Psoas muscle (tissue), 8 donors: ENCODE data around the gene CTNNAL1. TPM values are rescaled to one million over a fixed set of nuclear protein-coding genes. Genes with fewer than 3 reads are reported as not detected.
"Not testable (repeated sequence)": the region's sequence is repeated elsewhere in the genome, so short reads cannot be mapped to it uniquely, and the experiment has no call there.

Experiments
- ATAC-seq, 4 donors: fragments of 200-7000 bp; cut with Tn5 transposase; one replicate each; pipeline ENCODE4 v1.9.1; 2020; ENCODE audit warnings: moderate library complexity in 3 of 4, mild to moderate bottlenecking in 2 of 4
- DNase-seq, 2 donors: peaks; one replicate each; pipeline ENCODE4 v3.0.0-alpha.2; 2020
- H3K27ac ChIP-seq: fragments of 200-600 bp; one replicate; pipeline ENCODE4 v1.8.0; 2022
- H3K27me3 ChIP-seq, 3 donors: fragments of 200-600 bp in 1 of 3; one replicate each; pipeline versions ENCODE4 v1.6.1 to v1.8.0; 2013 to 2022; ENCODE audit warnings: low read length in 2 of 3, mild to moderate bottlenecking in 2 of 3, moderate library complexity in 1 of 3; ENCODE audit not compliant: insufficient read depth in 3 of 3
- H3K36me3 ChIP-seq, 2 donors: fragments of 200-600 bp in 1 of 2; one replicate each; pipeline versions ENCODE4 v1.6.1 to v1.8.0; 2013 to 2022; ENCODE audit warnings: low read depth in 1 of 2, mild to moderate bottlenecking in 1 of 2, moderate library complexity in 1 of 2; ENCODE audit not compliant: insufficient read depth in 1 of 2
- H3K4me1 ChIP-seq: fragments of 200-600 bp; one replicate; pipeline ENCODE4 v1.8.0; 2022
- H3K4me3 ChIP-seq: fragments of 200-600 bp; one replicate; pipeline ENCODE4 v1.8.0; 2022; ENCODE audit warnings: mild to moderate bottlenecking
- H3K9me3 ChIP-seq: fragments of 200-600 bp; one replicate; pipeline ENCODE4 v1.8.0; 2022
- CTCF ChIP-seq: fragments of 200-600 bp; IDR thresholded peaks from one replicate; pipeline ENCODE4 v1.8.0; 2022; ENCODE audit warnings: antibody characterized with exemption
- WGBS, 3 donors: extraction: QIAGEN DNeasy Blood & Tissue Kit; methylation state at CpG; one replicate each; pipeline versions ENCODE4 v1.1.6 to v1.1.7; 2013; 5-methylcytosine and 5-hydroxymethylcytosine counted together
- intact Hi-C, 2 donors: fragments of 100-400 bp; cut with DNase I; formaldehyde crosslinking; loops; one replicate each; pipeline versions ENCODE4 v1.11.0 to v1.14.2; 2022
- polyA plus RNA-seq, 3 donors: library from polyadenylated mRNA; stranded (reverse); fragments of 200-250 nt; gene quantifications; one replicate each; pipeline ENCODE4 v1.2.3, GENCODE V29; 2013
- total RNA-seq, 4 donors: library from RNA; stranded (reverse); fragmentation: NEBNext Ultra II Directional in 2 of 4; extraction: Animal tissue kit (Norgen Biotek cat#: 25700) in 2 of 4; gene quantifications; one replicate each; pipeline versions ENCODE4 v1.2.1 to v1.2.4, GENCODE V29; 2021 to 2023
- donor health status: healthy with polysubstance abuse.
- donor health status: DM: no; HTN: no; CAD: no; lungs with moderate emphysema.
- donor health status: Bipolar disorder and iron deficiency.
- donor health status: healthy.
- donor health status: DM: yes; HTN: yes; CAD: no.
- donor health status: DM: no; HTN: no; CAD: no.
- donor health status: DM: no; HTN: no; CAD: no.
- donor health status: DM: yes; HTN: yes; CAD: no.

The CTNNAL1 gene
- total and polyA plus RNA-seq, 7 donors: 14.1 to 49.4 (median 35.2) TPM

- no peaks in the 10 kb centered on the region for H3K9me3 ChIP-seq
- no peak overlapping the region for H3K27ac ChIP-seq
- peaks cover 14 to 98% of the 10 kb centered on the region in 2 donors for H3K36me3 ChIP-seq
- TF ChIP-seq CTCF: no peak
- intact Hi-C loops: no loop called here
- H3K27me3 ChIP-seq: no peaks in the 10 kb centered on the region
- no peaks in the 10 kb centered on the region for H3K4me1 ChIP-seq
- ATAC-seq: no peak
- DNase-seq: no peak
- 91 to 92% (median 92%) methylated on average over 2 of the region's 2 CpGs for WGBS, 3 donors
- H3K4me3 ChIP-seq: no peak overlapping the region
Observed at GRCh38 chr9:108905494-108905893, 107.8 kb downstream of the CTNNAL1 start.

DNA sequence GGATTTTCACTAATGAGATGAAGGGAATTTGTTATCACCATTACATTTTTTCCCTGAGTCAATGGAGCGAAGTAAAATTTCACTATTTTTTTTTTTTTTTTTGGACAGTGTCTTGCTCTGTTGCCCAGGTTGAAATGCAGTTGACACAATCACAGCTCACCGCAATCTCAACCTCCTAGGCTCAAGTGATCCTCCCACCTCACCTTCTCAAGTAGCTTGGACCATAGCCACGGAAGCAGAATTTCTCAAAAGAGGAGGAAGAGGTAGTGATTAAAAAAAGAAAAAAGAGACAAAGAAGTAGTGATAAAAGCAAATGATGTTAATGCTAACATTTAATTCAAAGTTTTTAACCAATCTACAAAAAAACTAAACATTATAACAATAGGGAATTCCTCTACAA, 109.1 kb downstream of the CTNNAL1 start:
- H3K36me3 ChIP-seq: peaks cover 17 to 98% of the 10 kb centered on the region in 2 donors
- H3K4me1 ChIP-seq: no peaks in the 10 kb centered on the region
- H3K4me3 ChIP-seq: no peak overlapping the region
- intact Hi-C loops: no loop called here
- no peak for TF ChIP-seq CTCF
- 94 to 96% (median 96%) methylated on average over 3 of the region's 3 CpGs for WGBS, 3 donors
- no peaks in the 10 kb centered on the region for H3K9me3 ChIP-seq
- ATAC-seq (no peak), DNase-seq (no peak)
- H3K27me3 ChIP-seq: no peaks in the 10 kb centered on the region
- no peak overlapping the region for H3K27ac ChIP-seq

DNA sequence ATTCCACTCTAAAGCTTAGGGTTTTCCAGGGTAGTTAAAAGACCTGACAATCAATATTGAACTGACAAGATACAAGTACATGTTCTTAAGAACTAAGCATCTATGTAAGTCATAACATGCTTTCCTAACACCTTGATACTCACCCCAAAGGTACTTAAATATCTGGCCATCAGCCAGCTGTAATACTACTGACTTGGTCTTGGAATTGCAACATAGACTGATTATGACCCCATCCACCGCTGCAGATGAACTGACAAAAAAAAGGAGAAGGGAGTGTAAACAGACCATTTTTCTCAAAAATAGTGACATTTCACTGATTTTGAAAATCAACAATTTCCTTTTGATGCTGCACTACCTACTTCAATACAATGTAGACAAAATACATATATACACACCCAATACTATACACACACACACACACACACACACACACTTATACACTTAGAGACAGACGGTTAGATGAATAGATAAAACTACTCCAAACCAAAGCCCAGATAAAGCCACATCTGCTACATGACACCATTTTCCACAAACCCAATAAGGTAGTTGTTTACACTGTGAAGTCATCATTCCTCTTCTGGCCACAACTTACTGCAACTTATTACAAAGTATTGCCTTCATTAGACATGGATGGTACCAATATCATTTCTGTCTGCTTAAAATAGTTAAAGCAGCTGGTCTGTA, 109.7 kb downstream of the CTNNAL1 start:
- no peak overlapping the region for H3K27ac ChIP-seq
- H3K9me3 ChIP-seq: no peaks in the 10 kb centered on the region
- no peaks in the 10 kb centered on the region for H3K27me3 ChIP-seq
- intact Hi-C loops: no loop called here
- no peaks in the 10 kb centered on the region for H3K4me1 ChIP-seq
- no peak for ATAC-seq
- no peak overlapping the region for H3K4me3 ChIP-seq
- H3K36me3 ChIP-seq: peaks cover 17 to 98% of the 10 kb centered on the region in 2 donors
- TF ChIP-seq CTCF: no peak
- no peak for DNase-seq
- WGBS, 3 donors: 86 to 93% (median 89%) methylated on average over 2 of the region's 2 CpGs

DNA sequence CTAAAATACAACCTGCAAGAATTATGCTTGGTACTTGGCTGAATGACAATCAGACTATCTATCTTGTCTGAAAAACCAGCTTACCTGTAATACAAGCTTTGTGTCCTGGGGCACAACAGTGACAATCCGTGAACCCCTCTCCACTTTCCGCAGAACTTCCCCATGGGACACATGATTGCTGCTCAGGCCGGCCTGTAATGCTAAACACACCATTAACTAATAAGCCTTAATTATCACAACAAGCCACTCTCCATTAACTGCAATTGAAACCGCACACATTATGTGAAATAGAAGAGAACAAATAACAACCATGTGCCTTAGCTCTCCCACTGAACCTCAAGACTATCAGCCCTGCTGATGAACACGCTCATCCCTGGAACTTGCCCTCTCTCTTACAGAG, 113.1 kb downstream of the CTNNAL1 start:
- Histone ChIP-seq H3K4me1 (no peaks in the 10 kb centered on the region), H3K36me3 (peaks cover 19 to 98% of the 10 kb centered on the region in 2 donors), H3K9me3 (no peaks in the 10 kb centered on the region), H3K4me3 (no peak overlapping the region), H3K27me3 (no peaks in the 10 kb centered on the region), H3K27ac (no peak overlapping the region)
- ATAC-seq (no peak), DNase-seq (no peak)
- TF ChIP-seq CTCF: no peak
- WGBS, 3 donors: 87 to 95% (median 93%) methylated on average over 5 of the region's 5 CpGs
- intact Hi-C loops: no loop called here

DNA sequence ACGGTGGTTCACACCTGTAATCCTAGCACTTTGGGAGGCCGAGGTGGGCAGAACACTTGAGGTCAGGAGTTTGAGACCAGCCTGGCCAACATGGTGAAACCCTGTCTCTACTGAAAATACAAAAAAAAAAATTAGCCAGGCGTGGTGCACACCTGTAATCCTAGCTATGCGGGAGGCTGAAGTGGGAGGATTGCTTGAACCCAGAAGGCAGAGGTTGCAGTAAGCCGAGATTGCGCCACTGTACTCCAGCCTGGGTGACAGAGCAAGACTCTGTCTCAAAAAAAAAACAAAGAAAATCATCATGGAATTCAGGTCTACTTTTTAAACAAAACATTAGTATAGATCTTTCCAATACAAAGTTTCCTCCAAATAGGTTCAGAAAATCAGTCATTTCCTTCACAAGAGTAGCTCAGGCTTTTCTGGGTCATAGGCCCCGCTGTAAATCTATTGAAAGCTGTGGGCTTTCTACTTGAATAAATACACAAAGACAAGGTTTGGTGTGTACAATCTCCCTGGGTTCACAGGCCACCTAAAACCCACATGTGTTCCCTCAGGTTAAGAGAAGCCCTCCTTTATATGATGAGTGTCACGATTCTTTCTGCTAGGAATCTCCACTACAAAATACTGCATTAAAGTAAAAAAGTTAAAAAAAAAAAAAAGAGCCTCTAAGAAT, 114.1 kb downstream of the CTNNAL1 start:
- H3K36me3 ChIP-seq: peaks cover 20 to 98% of the 10 kb centered on the region in 2 donors

More for the DNA sequence above, 114.1 kb downstream of the CTNNAL1 start:
- 94 to 96% (median 95%) methylated on average over 8 of the region's 8 CpGs for WGBS, 3 donors
- H3K9me3 ChIP-seq, DNase-seq, intact Hi-C loops, H3K27ac ChIP-seq, H3K4me1 ChIP-seq, H3K4me3 ChIP-seq, ATAC-seq, H3K27me3 ChIP-seq: not testable (repeated sequence)
